NB4 (cell line): ENCODE measurements around the gene DLG2.

Source experiments
- DNase-seq: peaks from one replicate; pipeline ENCODE4 v3.0.0; 2010; ENCODE audit warnings: low read depth
- H3K4me3 ChIP-seq: one replicate; pipeline ENCODE4 v1.5.1; 2011; ENCODE audit warnings: mild to moderate bottlenecking, low read depth, low read length, moderate library complexity
- MYC ChIP-seq: IDR thresholded peaks from 2 replicates; pipeline ENCODE4 v1.6.1; 2011; ENCODE audit warnings: low read depth, low read length
- POLR2A ChIP-seq: IDR thresholded peaks from 2 replicates; pipeline ENCODE4 v1.6.1; 2011; ENCODE audit warnings: mild to moderate bottlenecking; ENCODE audit not compliant: insufficient read length; ENCODE audit errors: extremely low read depth
- TF ChIP-seq, protein P1 (sequence below): IDR thresholded peaks from 2 replicates; pipeline ENCODE4 v1.6.1; 2011; ENCODE audit warnings: low read depth, low read length
- TF ChIP-seq, protein P2 (sequence below): IDR thresholded peaks from one replicate; pipeline ENCODE4 v1.5.1; 2012; ENCODE audit warnings: low read depth, low read length

The DLG2 gene

DNA sequence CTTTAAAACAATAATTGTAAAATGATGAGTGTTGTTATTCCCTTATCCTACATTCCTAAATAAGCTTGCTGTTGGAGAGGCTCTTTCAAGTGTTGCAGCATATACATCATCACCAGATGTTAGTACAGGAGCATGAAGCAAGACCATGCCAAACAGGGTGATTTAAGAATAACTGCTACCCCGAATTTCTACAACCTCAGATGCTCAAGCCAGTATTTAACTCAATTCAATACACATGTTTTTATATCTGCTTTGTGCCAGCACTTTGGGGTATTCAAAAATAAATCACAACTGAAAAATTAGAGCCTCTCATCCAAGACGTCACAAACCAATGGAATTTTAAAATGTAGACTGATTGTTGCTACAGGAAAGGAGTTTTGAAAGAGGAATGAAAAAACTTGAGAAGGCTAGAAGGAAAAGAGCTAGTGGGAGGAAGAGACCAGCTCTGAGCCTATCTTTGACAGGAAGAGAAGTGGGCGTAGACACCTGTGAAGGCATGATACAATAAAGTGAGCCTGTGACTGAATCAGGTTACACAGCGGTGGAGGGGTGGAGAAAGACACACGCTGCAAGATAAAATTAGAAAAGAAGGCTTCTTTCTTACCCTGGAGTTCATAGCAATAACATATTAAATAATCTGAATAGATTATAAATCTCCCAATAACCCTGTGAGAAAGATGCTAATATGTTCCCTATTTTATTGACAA, 95.8 kb downstream of the DLG2 start:
- no peak overlapping the region for H3K4me3 ChIP-seq
- no peak for DNase-seq
- TF ChIP-seq POLR2A: no peak
- TF ChIP-seq, protein P1, sequence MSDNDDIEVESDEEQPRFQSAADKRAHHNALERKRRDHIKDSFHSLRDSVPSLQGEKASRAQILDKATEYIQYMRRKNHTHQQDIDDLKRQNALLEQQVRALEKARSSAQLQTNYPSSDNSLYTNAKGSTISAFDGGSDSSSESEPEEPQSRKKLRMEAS: no peak
- no peak for TF ChIP-seq MYC
- TF ChIP-seq, protein P2, sequence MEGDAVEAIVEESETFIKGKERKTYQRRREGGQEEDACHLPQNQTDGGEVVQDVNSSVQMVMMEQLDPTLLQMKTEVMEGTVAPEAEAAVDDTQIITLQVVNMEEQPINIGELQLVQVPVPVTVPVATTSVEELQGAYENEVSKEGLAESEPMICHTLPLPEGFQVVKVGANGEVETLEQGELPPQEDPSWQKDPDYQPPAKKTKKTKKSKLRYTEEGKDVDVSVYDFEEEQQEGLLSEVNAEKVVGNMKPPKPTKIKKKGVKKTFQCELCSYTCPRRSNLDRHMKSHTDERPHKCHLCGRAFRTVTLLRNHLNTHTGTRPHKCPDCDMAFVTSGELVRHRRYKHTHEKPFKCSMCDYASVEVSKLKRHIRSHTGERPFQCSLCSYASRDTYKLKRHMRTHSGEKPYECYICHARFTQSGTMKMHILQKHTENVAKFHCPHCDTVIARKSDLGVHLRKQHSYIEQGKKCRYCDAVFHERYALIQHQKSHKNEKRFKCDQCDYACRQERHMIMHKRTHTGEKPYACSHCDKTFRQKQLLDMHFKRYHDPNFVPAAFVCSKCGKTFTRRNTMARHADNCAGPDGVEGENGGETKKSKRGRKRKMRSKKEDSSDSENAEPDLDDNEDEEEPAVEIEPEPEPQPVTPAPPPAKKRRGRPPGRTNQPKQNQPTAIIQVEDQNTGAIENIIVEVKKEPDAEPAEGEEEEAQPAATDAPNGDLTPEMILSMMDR: no peak

DNA sequence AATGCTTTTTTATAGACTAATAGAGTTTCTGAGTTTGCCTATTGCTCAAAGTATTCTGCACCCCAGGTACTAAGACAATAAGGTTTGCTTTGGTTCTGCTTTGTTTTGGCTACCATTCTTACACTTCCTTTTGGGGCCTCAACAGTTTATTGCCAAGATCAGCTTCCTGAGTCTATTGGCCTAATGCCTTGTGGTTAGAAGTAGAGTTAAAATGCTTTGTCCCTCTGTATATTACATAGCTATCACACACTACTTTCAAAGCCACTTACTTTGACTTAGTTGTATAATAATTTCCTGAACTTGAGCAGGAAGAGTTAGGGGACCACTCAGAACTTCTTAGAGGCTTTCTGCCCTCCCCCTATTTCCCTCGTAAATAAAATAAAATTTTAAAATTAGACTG, 96.5 kb downstream of the DLG2 start:
- DNase-seq: no peak
- TF ChIP-seq, protein P2: no peak
- TF ChIP-seq POLR2A (no peak), MYC (no peak)
- TF ChIP-seq, protein P1: no peak
- H3K4me3 ChIP-seq: no peak overlapping the region

DNA sequence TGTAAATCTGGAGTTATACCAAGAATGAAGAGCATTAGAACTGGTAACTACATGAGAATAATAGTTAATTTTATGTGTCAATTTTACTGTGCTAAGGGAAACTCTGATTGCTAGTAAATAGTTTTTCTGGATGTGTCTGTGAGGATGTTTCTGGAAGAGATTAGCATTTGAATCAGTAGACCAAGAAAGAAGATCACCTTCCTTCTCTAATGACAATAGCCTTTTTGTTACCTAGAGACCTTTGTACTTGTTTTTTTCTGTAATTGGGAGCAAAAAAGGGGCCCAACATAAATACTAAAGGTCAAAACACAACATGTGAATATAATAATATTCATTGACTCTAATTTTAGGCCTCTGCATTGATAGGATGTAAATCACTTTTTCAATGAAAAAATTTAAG, 100.6 kb downstream of the DLG2 start:
- no peak overlapping the region for H3K4me3 ChIP-seq
- no peak for DNase-seq
- no peak for TF ChIP-seq POLR2A
- TF ChIP-seq MYC: no peak
- TF ChIP-seq, protein P2: no peak
- TF ChIP-seq, protein P1: no peak

DNA sequence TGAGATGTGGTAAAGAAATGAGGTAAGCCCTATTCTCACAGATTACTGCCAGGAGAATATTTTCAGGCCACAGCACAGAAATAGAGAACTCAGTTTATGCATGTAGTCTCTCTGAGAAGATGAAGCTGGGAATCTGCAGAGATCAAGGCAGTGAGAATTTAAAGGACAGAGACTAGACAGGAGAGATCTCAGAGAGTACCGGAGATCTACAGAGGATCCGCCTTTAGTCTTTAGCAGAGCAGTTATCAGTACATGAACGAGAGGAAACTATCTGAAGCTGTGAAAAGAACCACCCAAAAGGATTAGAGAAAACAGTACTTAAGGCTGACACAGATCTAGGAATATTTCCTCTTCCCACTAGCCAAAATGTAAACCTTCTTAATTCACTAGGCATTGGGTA, 101.5 kb downstream of the DLG2 start:
- no peak overlapping the region for H3K4me3 ChIP-seq
- DNase-seq: no peak
- TF ChIP-seq MYC (no peak), POLR2A (no peak)
- TF ChIP-seq, protein P1: no peak
- TF ChIP-seq, protein P2: no peak

DNA sequence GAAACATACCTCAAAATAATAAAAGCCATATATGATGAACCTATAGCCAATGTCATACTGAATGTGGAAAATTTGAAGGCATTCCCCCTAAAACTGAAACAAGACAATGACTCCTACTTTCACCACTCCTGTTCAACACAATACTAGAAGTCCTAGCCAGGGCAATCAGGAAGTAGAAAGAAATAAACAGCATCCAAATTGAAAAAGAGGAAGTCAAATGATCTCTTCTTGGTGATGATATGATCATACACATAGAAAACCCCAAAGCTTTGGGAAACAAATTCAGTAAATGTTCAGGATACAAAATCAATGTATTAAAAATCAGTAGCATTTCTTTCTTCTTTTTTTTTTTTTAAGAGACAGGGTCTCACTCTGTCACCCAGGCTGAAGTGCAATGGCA, 109.9 kb downstream of the DLG2 start:
- TF ChIP-seq, protein P2: no peak
- TF ChIP-seq MYC (no peak), POLR2A (no peak)
- TF ChIP-seq, protein P1: no peak
- H3K4me3 ChIP-seq: no peak overlapping the region
- DNase-seq: peak; percentile 15
